AG10803 (cell line): Measurements from ENCODE around the gene TP53TG5.
A peak's percentile ranks its signal among the peaks of the same experiment; 100 is the strongest.

Experiments
- DNase-seq: peaks from one replicate; pipeline ENCODE4 v3.0.0; 2010; ENCODE audit warnings: low read depth
- H3K4me3 ChIP-seq: 2 replicates; pipeline ENCODE4 v1.5.1; 2011; ENCODE audit warnings: mild to moderate bottlenecking, low read length, control low read depth
- CTCF ChIP-seq: conservative IDR thresholded peaks from 2 replicates; pipeline ENCODE4 v1.5.1; 2011; ENCODE audit warnings: mild to moderate bottlenecking, low read length, control low read depth, inconsistent platforms

Gene TP53TG5

GRCh38 chr20:45341939-45342854, 35.9 kb downstream of the TP53TG5 start:
- no peak for TF ChIP-seq CTCF
- no peak for DNase-seq
- H3K4me3 ChIP-seq = peak overlapping the region; percentile 97

GRCh38 chr20:45341579-45341938, 36.6 kb downstream of the TP53TG5 start:
- H3K4me3 ChIP-seq = peak overlapping the region; percentile 97
- no peak for DNase-seq
- no peak for TF ChIP-seq CTCF

GRCh38 chr20:45340951-45341350, 37.2 kb downstream of the TP53TG5 start:
- DNase-seq = no peak
- no peak for TF ChIP-seq CTCF
- no peak overlapping the region for H3K4me3 ChIP-seq

- no peak for DNase-seq
Observed at GRCh38 chr20:45340236-45340847, 37.8 kb downstream of the TP53TG5 start.

GRCh38 chr20:45339799-45340198, 38.3 kb downstream of the TP53TG5 start:
- TF ChIP-seq CTCF = no peak
- no peak for DNase-seq
- no peak overlapping the region for H3K4me3 ChIP-seq

More at GRCh38 chr20:45340236-45340847, 37.8 kb downstream of the TP53TG5 start:
- no peak overlapping the region for H3K4me3 ChIP-seq
- TF ChIP-seq CTCF = no peak

GRCh38 chr20:45339084-45339483, 39.0 kb downstream of the TP53TG5 start:
- H3K4me3 ChIP-seq = no peak overlapping the region
- TF ChIP-seq CTCF = no peak
- DNase-seq = no peak
